SK-N-SH (cell line): Measurements from ENCODE around the gene ANKMY1.

Experiments used
- CTCF ChIP-seq: fragments of 200-600 bp; sonication (generic); IDR thresholded peaks from 2 replicates; pipeline ENCODE4 v1.6.1; 2017; ENCODE audit warnings: antibody characterized with exemption, mild to moderate bottlenecking, moderate library complexity
- EP300 ChIP-seq, 2 experiments: IDR thresholded peaks; 2 replicates each; pipeline versions ENCODE4 v1.4.0 to v1.6.1; 2012; ENCODE audit warnings: borderline replicate concordance in 1 of 2, low read depth in 1 of 2, low read length in 1 of 2
- EZH2phosphoT487 ChIP-seq: fragments of 200-600 bp; sonication (generic); IDR thresholded peaks from 2 replicates; pipeline ENCODE4 v1.6.1; 2017; ENCODE audit warnings: low read depth, mixed run types, mild to moderate bottlenecking, antibody characterized with exemption, moderate library complexity, borderline replicate concordance
- FOXM1 ChIP-seq: IDR thresholded peaks from 2 replicates; pipeline ENCODE4 v1.4.0; 2012; ENCODE audit warnings: low read depth, mild to moderate bottlenecking
- GABPA ChIP-seq: IDR thresholded peaks from 2 replicates; pipeline ENCODE4 v1.4.0; 2012; ENCODE audit warnings: low read depth, mild to moderate bottlenecking
- MEF2A ChIP-seq: IDR thresholded peaks from 2 replicates; pipeline ENCODE4 v1.4.0; 2012; ENCODE audit warnings: low read depth, borderline replicate concordance
- POLR2AphosphoS5 ChIP-seq: IDR thresholded peaks from 2 replicates; pipeline ENCODE4 v1.6.1; 2012; ENCODE audit warnings: low read depth, low read length
- TAF1 ChIP-seq: IDR thresholded peaks from 2 replicates; pipeline ENCODE4 v1.6.1; 2012; ENCODE audit warnings: low read depth, mild to moderate bottlenecking, low read length, moderate library complexity, borderline replicate concordance

- TF ChIP-seq EZH2phosphoT487 (no peak), GABPA (no peak), CTCF (no peak), EP300 (IDR thresholded peaks at IDR 0.05; ENCODE audit: borderline replicate concordance in 1 of 2, low read depth in 1 of 2, low read length in 1 of 2) (no peak), MEF2A (no peak), POLR2AphosphoS5 (no peak), TAF1 (no peak), FOXM1 (no peak)
These were observed 34.0 kb upstream of the ANKMY1 start for GRCh38 chr2:240591784-240592183.
